Heart left ventricle (tissue), 13 donors: ENCODE results near the gene PTPRK.

Source experiments
- CTCF ChIP-seq, 12 donors: fragments of 200-600 bp; sonication (generic) in 4 of 12; IDR thresholded peaks; one replicate each; pipeline versions ENCODE4 v1.5.0 to v1.8.0; 2018 to 2022; ENCODE audit warnings: antibody characterized with exemption in 12 of 12, mild to moderate bottlenecking in 5 of 12
- POLR2A ChIP-seq, 2 donors: fragments of 450-650 bp; IDR thresholded peaks; one replicate each; pipeline ENCODE4 v1.6.1; 2017; ENCODE audit warnings: antibody characterized with exemption in 2 of 2, mild to moderate bottlenecking in 2 of 2, moderate library complexity in 2 of 2
- donor health status: ischemic (EF 13 %, LVEDD 7.1; RV severe dilation, severe dysfunction).
- donor health status: DM: no; HTN: yes; CAD: no.
- donor health status: DM: no; HTN: no; CAD: no.
- donor health status: ischemic (EF 25% LVEDD 6.9; RV normal size, moderate dysfunction).
- donor health status: ischemic (EF 25% LVEDD 5.7; RV mildly dilated, moderate dysfunction).
- donor health status: ischemic (EF 35%, LVEDD 5.7; RV mildly dilated, moderate dysfunction).
- donor health status: nonischemic (EF 11% LVEDD 7.7; RV severe dilation, severe dysfunction).
- donor health status: DM: yes; HTN: yes; CAD: no.
- donor health status: PGD.
- donor health status: ischemic (EF 29% LVEDD 5.4; RV normal size, mild dysfunction).
- donor health status: nonischemic (EF 23%, LVEDD 6.1; RV moderate dilation, normal function).

GRCh38 chr6:128131566-128131965 lies 388.8 kb downstream of the PTPRK start:
- TF ChIP-seq CTCF (IDR thresholded peaks at IDR 0.05) (no peak), POLR2A (IDR thresholded peaks at IDR 0.05) (no peak)
